ENCODE results near the gene GADD45G.

The GADD45G gene

DNA sequence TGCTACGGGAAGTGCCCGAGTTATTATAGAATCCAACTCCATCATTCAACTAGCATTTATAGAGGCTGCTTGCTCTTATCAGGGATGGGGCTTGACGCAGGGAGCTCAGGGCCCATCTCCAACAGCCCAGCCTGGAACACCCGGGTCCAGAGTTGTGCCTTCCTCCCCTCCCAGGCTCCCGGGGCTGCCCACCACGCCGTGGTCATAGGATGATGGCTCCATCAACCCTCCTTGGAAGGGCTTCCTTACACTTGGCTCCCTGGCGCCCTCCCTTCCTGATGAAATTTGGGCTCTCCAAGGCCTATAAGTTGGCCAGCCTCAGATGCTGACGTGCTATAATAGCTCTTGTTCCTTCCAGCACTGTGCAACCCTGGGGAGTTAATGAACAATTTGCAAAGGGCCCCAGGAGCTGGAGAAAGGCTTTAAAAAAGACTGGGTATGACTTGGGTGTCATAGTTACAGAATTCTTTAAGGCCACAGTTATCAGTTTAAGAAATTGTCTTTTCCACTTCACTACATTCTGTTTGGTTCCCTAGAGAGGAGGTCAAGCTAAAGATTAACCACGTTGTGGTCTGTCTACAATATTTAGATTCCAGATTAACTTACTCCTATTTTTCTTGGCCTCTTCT, 42.5 kb upstream of the GADD45G start:
- TF ChIP-seq, protein P1, sequence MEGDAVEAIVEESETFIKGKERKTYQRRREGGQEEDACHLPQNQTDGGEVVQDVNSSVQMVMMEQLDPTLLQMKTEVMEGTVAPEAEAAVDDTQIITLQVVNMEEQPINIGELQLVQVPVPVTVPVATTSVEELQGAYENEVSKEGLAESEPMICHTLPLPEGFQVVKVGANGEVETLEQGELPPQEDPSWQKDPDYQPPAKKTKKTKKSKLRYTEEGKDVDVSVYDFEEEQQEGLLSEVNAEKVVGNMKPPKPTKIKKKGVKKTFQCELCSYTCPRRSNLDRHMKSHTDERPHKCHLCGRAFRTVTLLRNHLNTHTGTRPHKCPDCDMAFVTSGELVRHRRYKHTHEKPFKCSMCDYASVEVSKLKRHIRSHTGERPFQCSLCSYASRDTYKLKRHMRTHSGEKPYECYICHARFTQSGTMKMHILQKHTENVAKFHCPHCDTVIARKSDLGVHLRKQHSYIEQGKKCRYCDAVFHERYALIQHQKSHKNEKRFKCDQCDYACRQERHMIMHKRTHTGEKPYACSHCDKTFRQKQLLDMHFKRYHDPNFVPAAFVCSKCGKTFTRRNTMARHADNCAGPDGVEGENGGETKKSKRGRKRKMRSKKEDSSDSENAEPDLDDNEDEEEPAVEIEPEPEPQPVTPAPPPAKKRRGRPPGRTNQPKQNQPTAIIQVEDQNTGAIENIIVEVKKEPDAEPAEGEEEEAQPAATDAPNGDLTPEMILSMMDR (IDR thresholded peaks at IDR 0.05; ENCODE audit: low read depth, low read length, missing control alignments), result no peak
- H3K27me3 ChIP-seq (replicated peaks), result no peaks in the 10 kb centered on the region
- H3K27ac ChIP-seq, result no peak overlapping the region
- no peak overlapping the region for H3K4me3 ChIP-seq (ENCODE audit: low read depth, low read length)
- DNase-seq, result peak; percentile 24
- in situ Hi-C loops (cut with HindIII; ENCODE audit: low pct_ligation_motif_present, low sequenced_read_pairs), result no loop called here
- H3K36me3 ChIP-seq (replicated peaks), result no peaks in the 10 kb centered on the region

- TF ChIP-seq, protein P1 (IDR thresholded peaks at IDR 0.05; ENCODE audit: low read depth, low read length, missing control alignments), result no peak
- H3K27ac ChIP-seq, result no peak overlapping the region
- in situ Hi-C loops (cut with HindIII; ENCODE audit: low pct_ligation_motif_present, low sequenced_read_pairs), result no loop called here
- DNase-seq, result no peak
- H3K36me3 ChIP-seq (replicated peaks), result no peaks in the 10 kb centered on the region
- no peak overlapping the region for H3K4me3 ChIP-seq (ENCODE audit: low read depth, low read length)
- no peaks in the 10 kb centered on the region for H3K27me3 ChIP-seq (replicated peaks)
Measured at GRCh38 chr9:89563571-89564345, 41.1 kb upstream of the GADD45G start.

GRCh38 chr9:89564346-89564878, 40.4 kb upstream of the GADD45G start:
- in situ Hi-C loops (cut with HindIII; ENCODE audit: low pct_ligation_motif_present, low sequenced_read_pairs), result no loop called here
- peak; percentile 32 for DNase-seq
- Histone ChIP-seq H3K27me3 (replicated peaks) (no peaks in the 10 kb centered on the region), H3K4me3 (ENCODE audit: low read depth, low read length) (no peak overlapping the region), H3K27ac (no peak overlapping the region), H3K36me3 (replicated peaks) (no peaks in the 10 kb centered on the region)
- TF ChIP-seq, protein P1 (IDR thresholded peaks at IDR 0.05; ENCODE audit: low read depth, low read length, missing control alignments), result peak; percentile 47

DNA sequence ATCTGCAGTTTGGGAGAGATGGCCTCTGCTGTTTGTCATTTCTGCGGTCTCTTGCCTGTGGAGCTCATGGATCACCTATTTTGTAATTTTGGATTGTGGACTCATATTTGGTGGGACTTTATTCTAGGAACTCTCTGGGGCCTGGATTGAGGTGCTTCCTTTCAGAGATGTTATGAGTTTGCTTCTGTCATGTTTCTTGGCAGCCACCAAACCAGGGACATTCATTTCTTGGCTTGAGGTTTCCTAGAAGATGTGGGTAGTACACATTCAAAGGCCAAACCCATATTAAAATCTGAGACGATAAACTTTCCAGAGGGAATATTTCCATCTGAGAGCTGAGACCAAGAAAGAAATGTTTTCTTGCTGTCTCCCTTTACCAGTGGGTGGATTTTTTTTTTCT, 37.2 kb upstream of the GADD45G start:
- DNase-seq, result no peak
- no peak overlapping the region for H3K27ac ChIP-seq
- H3K36me3 ChIP-seq (replicated peaks), result no peaks in the 10 kb centered on the region
- no peaks in the 10 kb centered on the region for H3K27me3 ChIP-seq (replicated peaks)
- in situ Hi-C loops (cut with HindIII; ENCODE audit: low pct_ligation_motif_present, low sequenced_read_pairs), result no loop called here
- H3K4me3 ChIP-seq (ENCODE audit: low read depth, low read length), result no peak overlapping the region
- TF ChIP-seq, protein P1 (IDR thresholded peaks at IDR 0.05; ENCODE audit: low read depth, low read length, missing control alignments), result no peak

- Histone ChIP-seq H3K27me3 (replicated peaks) (peaks cover 2% of the 10 kb centered on the region), H3K36me3 (replicated peaks) (no peaks in the 10 kb centered on the region), H3K4me3 (ENCODE audit: low read depth, low read length) (no peak overlapping the region), H3K27ac (no peak overlapping the region)
- no peak for DNase-seq
- in situ Hi-C loops (cut with HindIII; ENCODE audit: low pct_ligation_motif_present, low sequenced_read_pairs), result no loop called here
- TF ChIP-seq, protein P1 (IDR thresholded peaks at IDR 0.05; ENCODE audit: low read depth, low read length, missing control alignments), result no peak
Measured at GRCh38 chr9:89574309-89574708, 30.5 kb upstream of the GADD45G start.

Data from brain microvascular endothelial cell (primary cell).